CD4-positive, alpha-beta T cell (primary cell): ENCODE data around the gene MED17. TPM values are rescaled to one million over a fixed set of nuclear protein-coding genes. Genes with fewer than 3 reads are reported as not detected.

Source experiments
- ATAC-seq: fragments of 200-7000 bp; cut with Tn5 transposase; one replicate; pipeline ENCODE4 v1.10.0; 2022; ENCODE audit warnings: mild to moderate bottlenecking; ENCODE audit not compliant: poor library complexity
- CTCF ChIA-PET: fragments of 350-600 bp; sonication (Branson Sonifier 250); formaldehyde crosslinking; loops from one replicate; lab custom pipeline; 2021; ENCODE audit warnings: antibody characterized with exemption, inconsistent platforms; lab: Charles Lee
- POLR2A ChIA-PET: fragments of 350-600 bp; sonication (Branson Sonifier 250); formaldehyde crosslinking; loops from one replicate; lab custom pipeline; 2021; ENCODE audit warnings: antibody characterized with exemption, inconsistent platforms; lab: Charles Lee
- DNase-seq, 14 experiments: peaks; one replicate each; pipeline ENCODE4 v3.0.0-alpha.2; 2013 to 2020; ENCODE audit warnings: mixed read lengths in 2 of 14
- H3K27ac ChIP-seq, 2 donors: one replicate each; pipeline versions ENCODE4 v1.5.1 to v1.7.0; 2013; ENCODE audit warnings: low read length in 2 of 2, low read depth in 1 of 2, mild to moderate bottlenecking in 1 of 2
- H3K27me3 ChIP-seq, 2 experiments: 1 replicate in 1 of 2; 2 replicates in 1 of 2; pipeline versions ENCODE4 v1.6.1 to v1.7.0; 2013; ENCODE audit warnings: low read length in 2 of 2, control low read depth in 1 of 2, mild to moderate bottlenecking in 1 of 2, moderate library complexity in 1 of 2; ENCODE audit not compliant: insufficient read depth in 2 of 2, control insufficient read depth in 1 of 2
- H3K36me3 ChIP-seq: one replicate; pipeline ENCODE4 v1.6.1; 2013; ENCODE audit warnings: low read length, control low read depth; ENCODE audit not compliant: insufficient read depth
- H3K4me1 ChIP-seq: one replicate; pipeline ENCODE4 v1.6.1; 2013; ENCODE audit warnings: low read length, control low read depth; ENCODE audit not compliant: insufficient read depth
- H3K4me3 ChIP-seq: one replicate; pipeline ENCODE4 v1.5.1; 2013; ENCODE audit warnings: mild to moderate bottlenecking, low read length, moderate library complexity
- H3K9me3 ChIP-seq, 2 experiments: 1 replicate in 1 of 2; 2 replicates in 1 of 2; pipeline versions ENCODE4 v1.6.1 to v1.7.0; 2013; ENCODE audit warnings: low read length in 2 of 2, mild to moderate bottlenecking in 2 of 2, control low read depth in 1 of 2, moderate library complexity in 1 of 2; ENCODE audit not compliant: control insufficient read depth in 1 of 2, insufficient read depth in 1 of 2
- H3K27ac Mint-ChIP-seq: one replicate; pipeline ENCODE4 v1.8.0; 2020; ENCODE audit warnings: mixed read lengths
- H3K27me3 Mint-ChIP-seq: one replicate; pipeline ENCODE4 v1.8.0; 2021; ENCODE audit warnings: mixed read lengths
- H3K36me3 Mint-ChIP-seq: one replicate; pipeline ENCODE4 v1.8.0; 2021; ENCODE audit warnings: low read depth, mixed read lengths
- H3K4me1 Mint-ChIP-seq: one replicate; pipeline ENCODE4 v1.8.0; 2021; ENCODE audit warnings: low read depth, mixed read lengths
- H3K4me3 Mint-ChIP-seq: one replicate; pipeline ENCODE4 v1.8.0; 2020; ENCODE audit warnings: mild to moderate bottlenecking, mixed read lengths
- H3K9me3 Mint-ChIP-seq: one replicate; pipeline ENCODE4 v1.8.0; 2020; ENCODE audit warnings: mixed read lengths
- intact Hi-C, 2 experiments: fragments of 100-400 bp; cut with DNase I in 1 of 2; cut with micrococcal nuclease in 1 of 2; formaldehyde crosslinking; loops; one replicate each; pipeline versions ENCODE4 v1.15.1 to v1.9.0; 2023 to 2025; cut with DNase I, micrococcal nuclease
- total RNA-seq, 174 experiments: library from RNA in 2 of 174; stranded (reverse) in 2 of 174; gene quantifications; one replicate each; pipeline ENCODE4 v1.2.3 and lab custom pipeline; 2021 to 2026
- TF ChIP-seq, protein P1 (sequence below): fragments of 200-600 bp; IDR thresholded peaks from one replicate; pipeline ENCODE4 v1.8.0; 2022; ENCODE audit warnings: antibody characterized with exemption, mild to moderate bottlenecking

MED17 gene
- total RNA-seq, 2 experiments from 2014 or later, result 63.1 to 63.6 TPM

DNA sequence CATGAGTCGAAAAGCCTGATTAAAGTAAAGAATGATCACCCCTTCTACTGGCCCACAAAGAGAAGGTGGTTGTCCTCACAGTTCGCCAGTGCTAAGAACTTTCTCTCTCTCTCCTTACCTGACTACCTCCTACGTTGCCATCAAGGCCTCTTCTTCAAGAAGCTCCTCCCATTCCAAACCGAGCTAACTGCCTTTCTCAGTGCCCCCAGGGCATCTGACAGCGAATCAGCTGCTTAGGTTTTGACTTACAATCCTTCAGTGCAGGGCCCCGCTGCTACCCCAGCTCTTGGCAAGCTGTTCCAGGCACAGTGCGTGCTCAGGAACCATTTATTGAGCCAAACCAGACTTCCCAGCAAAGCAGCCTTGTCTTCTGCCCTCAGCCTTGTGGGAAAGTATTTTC lies 60.5 kb downstream of the MED17 start:
- Histone ChIP-seq H3K27me3 (peaks cover 6 to 12% of the 10 kb centered on the region in 2 experiments), H3K36me3 (no peaks in the 10 kb centered on the region), H3K27ac (no peak overlapping the region), H3K4me1 (peaks cover under 1% of the 10 kb centered on the region), H3K9me3 (no peaks in the 10 kb centered on the region), H3K4me3 (no peak overlapping the region)
- Mint-ChIP-seq H3K27ac (no peak overlapping the region), H3K36me3 (no peaks in the 10 kb centered on the region), H3K4me3 (no peak overlapping the region), H3K4me1 (peaks cover 3% of the 10 kb centered on the region), H3K27me3 (peaks cover 23% of the 10 kb centered on the region), H3K9me3 (no peaks in the 10 kb centered on the region)
- ChIA-PET POLR2A (no interaction called here), CTCF (interaction anchor here (0.7 kb wide), 1 partner anchor 731 kb away, joined by 3 read pairs; no protein-coding TSS in a partner anchor)
- intact Hi-C loops, result no loop called here
- TF ChIP-seq, protein P1, sequence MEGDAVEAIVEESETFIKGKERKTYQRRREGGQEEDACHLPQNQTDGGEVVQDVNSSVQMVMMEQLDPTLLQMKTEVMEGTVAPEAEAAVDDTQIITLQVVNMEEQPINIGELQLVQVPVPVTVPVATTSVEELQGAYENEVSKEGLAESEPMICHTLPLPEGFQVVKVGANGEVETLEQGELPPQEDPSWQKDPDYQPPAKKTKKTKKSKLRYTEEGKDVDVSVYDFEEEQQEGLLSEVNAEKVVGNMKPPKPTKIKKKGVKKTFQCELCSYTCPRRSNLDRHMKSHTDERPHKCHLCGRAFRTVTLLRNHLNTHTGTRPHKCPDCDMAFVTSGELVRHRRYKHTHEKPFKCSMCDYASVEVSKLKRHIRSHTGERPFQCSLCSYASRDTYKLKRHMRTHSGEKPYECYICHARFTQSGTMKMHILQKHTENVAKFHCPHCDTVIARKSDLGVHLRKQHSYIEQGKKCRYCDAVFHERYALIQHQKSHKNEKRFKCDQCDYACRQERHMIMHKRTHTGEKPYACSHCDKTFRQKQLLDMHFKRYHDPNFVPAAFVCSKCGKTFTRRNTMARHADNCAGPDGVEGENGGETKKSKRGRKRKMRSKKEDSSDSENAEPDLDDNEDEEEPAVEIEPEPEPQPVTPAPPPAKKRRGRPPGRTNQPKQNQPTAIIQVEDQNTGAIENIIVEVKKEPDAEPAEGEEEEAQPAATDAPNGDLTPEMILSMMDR, result no peak
- ATAC-seq (no peak), DNase-seq (no peak)

DNA sequence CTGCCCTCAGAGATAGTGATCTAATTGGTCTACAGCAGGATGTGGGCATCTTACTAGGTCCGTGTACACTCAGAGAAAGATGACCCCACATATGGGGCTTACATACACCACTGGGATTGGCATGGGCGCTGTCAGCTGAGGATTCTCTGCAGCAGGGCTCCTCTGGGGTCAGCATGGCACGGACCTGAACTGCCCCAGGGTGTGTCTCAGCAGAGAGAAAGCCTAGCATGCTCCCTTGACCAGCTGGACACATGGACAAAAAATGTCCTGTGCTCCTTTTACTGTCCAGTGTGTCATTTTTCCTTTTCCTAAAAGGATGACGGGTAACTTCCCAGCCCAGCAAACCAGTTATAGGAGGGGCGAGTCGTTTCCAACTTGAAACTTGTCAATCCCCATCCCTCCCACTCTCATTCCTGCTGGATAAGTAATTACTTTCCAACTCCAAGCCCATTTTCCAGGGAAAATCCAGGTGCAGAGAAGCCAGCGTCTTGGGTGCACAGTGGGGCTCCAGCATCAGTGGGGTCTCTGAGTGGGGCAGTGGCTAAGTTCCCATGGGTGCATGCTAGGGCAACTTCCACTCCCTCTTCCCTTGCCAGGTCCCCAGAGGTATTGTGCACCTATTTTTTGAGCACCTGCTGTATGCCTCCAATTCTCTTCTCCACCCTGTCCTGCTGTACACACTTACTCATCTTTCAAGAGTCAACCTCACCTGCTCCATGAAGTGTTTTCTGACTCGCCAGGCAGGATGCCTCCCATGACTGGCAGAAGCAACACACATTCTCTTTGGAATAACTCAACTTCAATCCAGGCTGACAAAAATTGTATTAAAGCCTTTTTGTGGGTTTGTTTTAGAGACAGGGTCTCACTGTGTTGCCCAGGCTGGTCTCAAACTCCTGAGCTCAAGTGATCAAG lies 61.4 kb downstream of the MED17 start:
- Histone ChIP-seq H3K4me1 (peaks cover 5% of the 10 kb centered on the region), H3K36me3 (no peaks in the 10 kb centered on the region), H3K27ac (no peak overlapping the region), H3K4me3 (no peak overlapping the region), H3K9me3 (no peaks in the 10 kb centered on the region), H3K27me3 (peaks cover 9 to 20% of the 10 kb centered on the region in 2 experiments)
- H3K36me3 Mint-ChIP-seq, result no peaks in the 10 kb centered on the region
- ChIA-PET CTCF (no interaction called here), POLR2A (no interaction called here)
- intact Hi-C loops, result no loop called here
- H3K27ac Mint-ChIP-seq, result no peak overlapping the region
- peaks cover 5% of the 10 kb centered on the region for H3K4me1 Mint-ChIP-seq
- DNase-seq (no peak), ATAC-seq (no peak)
- no peaks in the 10 kb centered on the region for H3K9me3 Mint-ChIP-seq
- H3K4me3 Mint-ChIP-seq, result no peak overlapping the region
- peaks cover 26% of the 10 kb centered on the region for H3K27me3 Mint-ChIP-seq
- TF ChIP-seq, protein P1, result no peak

DNA sequence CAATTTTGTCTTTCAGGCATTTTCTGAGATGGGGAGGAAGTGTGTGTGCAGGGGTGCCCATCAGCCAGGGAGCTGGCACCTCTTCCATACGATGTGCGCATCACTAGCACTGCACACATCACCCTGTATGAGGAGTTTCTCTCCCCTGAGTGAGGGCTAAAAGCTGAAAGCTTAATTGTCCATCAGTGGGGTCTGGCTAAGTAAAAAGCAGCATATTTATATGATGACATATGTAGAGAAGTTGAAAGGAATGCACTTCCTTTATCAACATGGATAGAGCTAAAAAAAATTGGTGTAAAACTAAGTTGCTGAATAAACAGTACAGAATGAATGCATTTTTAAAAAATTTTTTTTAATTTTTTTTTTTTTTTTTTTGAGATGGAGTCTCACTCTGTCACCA lies 62.3 kb downstream of the MED17 start:
- peaks cover 11 to 25% of the 10 kb centered on the region in 2 experiments for H3K27me3 ChIP-seq
- Mint-ChIP-seq H3K27me3 (peaks cover 30% of the 10 kb centered on the region), H3K9me3 (no peaks in the 10 kb centered on the region), H3K4me1 (peaks cover 5% of the 10 kb centered on the region), H3K36me3 (no peaks in the 10 kb centered on the region), H3K27ac (no peak overlapping the region), H3K4me3 (no peak overlapping the region)
- CTCF ChIA-PET, result interaction anchor here (0.7 kb wide), 1 partner anchor 1453 kb away, joined by 3 read pairs; no protein-coding TSS in a partner anchor
- ATAC-seq (no peak), DNase-seq (no peak)
- H3K4me1 ChIP-seq, result peaks cover 5% of the 10 kb centered on the region
- POLR2A ChIA-PET, result no interaction called here
- H3K27ac ChIP-seq, result no peak overlapping the region
- intact Hi-C loops, result no loop called here
- H3K9me3 ChIP-seq, result no peaks in the 10 kb centered on the region
- TF ChIP-seq, protein P1, result no peak
- no peaks in the 10 kb centered on the region for H3K36me3 ChIP-seq
- no peak overlapping the region for H3K4me3 ChIP-seq
